ENCODE results near the gene HCFC2.
A peak's percentile ranks its signal among the peaks of the same experiment; 100 is the strongest.

Gene HCFC2

GRCh38 chr12:104056419-104056972, 7.8 kb upstream of the HCFC2 start (continued):
- TF ChIP-seq ZNF664 (tag by site-specific recombination; IDR thresholded peaks at IDR 0.05) (no peak), ZNF175 (tag by site-specific recombination; IDR thresholded peaks at IDR 0.05) (no peak)

GRCh38 chr12:104057771-104058197, 6.5 kb upstream of the HCFC2 start:
- Histone ChIP-seq H3K27ac (ENCODE audit: extremely low read depth, low read depth, low read length) (no peak overlapping the region), H3K36me3 (ENCODE audit: control insufficient read depth in 2 of 2, insufficient read depth in 1 of 2, low read length in 2 of 2) (no peaks in the 10 kb centered on the region), H3K4me3 (ENCODE audit: low read depth, low read length) (no peak overlapping the region), H3K4me1 (ENCODE audit: control insufficient read depth, insufficient read depth, low read length) (no peaks in the 10 kb centered on the region), H3K9me3 (ENCODE audit: control insufficient read depth, insufficient read depth, low read depth, low read length) (no peaks in the 10 kb centered on the region)
- TF ChIP-seq ZNF510 (tag by site-specific recombination; IDR thresholded peaks at IDR 0.05; ENCODE audit: insufficient replicate concordance), result no peak
- no peak for TF ChIP-seq BCL11B (tag by site-specific recombination; IDR thresholded peaks at IDR 0.05; ENCODE audit: low read depth)
- TF ChIP-seq ZNF174 (tag by site-specific recombination; IDR thresholded peaks at IDR 0.05), result no peak
- peak; percentile 81 for TF ChIP-seq SETDB1 (IDR thresholded peaks at IDR 0.05; ENCODE audit: insufficient read length, low read length)
- 0 out of 2 replicates have a peak, but pooled peaks have one; percentile 11 for TF ChIP-seq ZSCAN30 (tag by site-specific recombination; IDR thresholded peaks at IDR 0.05)
- no peak for TF ChIP-seq ZNF561 (tag by site-specific recombination; IDR thresholded peaks at IDR 0.05; ENCODE audit: borderline replicate concordance)
- 0 out of 2 replicates have a peak, but pooled peaks have one; percentile 15 for TF ChIP-seq PATZ1 (tag by site-specific recombination; IDR thresholded peaks at IDR 0.05)
- no peak for TF ChIP-seq ZNF202 (tag by site-specific recombination; IDR thresholded peaks at IDR 0.05; ENCODE audit: borderline replicate concordance)
- no peak for TF ChIP-seq ZNF548 (tag by site-specific recombination; IDR thresholded peaks at IDR 0.05)
- 0 out of 2 replicates have a peak, but pooled peaks have one; percentile 19 for TF ChIP-seq CTCF (tag by site-specific recombination; IDR thresholded peaks at IDR 0.05)
- no peak for TF ChIP-seq ZSCAN4 (tag by site-specific recombination; IDR thresholded peaks at IDR 0.05)
- no peak for TF ChIP-seq HOXA7 (CRISPR knock-in tag; IDR thresholded peaks at IDR 0.05; ENCODE audit: borderline replicate concordance)
- TF ChIP-seq ZNF654 (tag by site-specific recombination; IDR thresholded peaks at IDR 0.05; ENCODE audit: low read depth), result peak; percentile 81
- no peak for TF ChIP-seq ZNF280D (tag by site-specific recombination; IDR thresholded peaks at IDR 0.05)
- TF ChIP-seq REPIN1 (tag by site-specific recombination; IDR thresholded peaks at IDR 0.05; ENCODE audit: low read depth), result no peak
- POLR2A ChIA-PET, result no interaction called here
- CTCF ChIA-PET, result interaction anchor here (0.5 to 2.7 kb wide), 12 partner anchors 10 to 610 kb away, joined by 3 to 24 read pairs (median 5); no protein-coding TSS in a partner anchor
